LNCaP clone FGC (cell line): ENCODE measurements around the gene PTPN14.

Source experiments
- DNase-seq: peaks from one replicate; pipeline ENCODE4 v3.0.0-alpha.2; 2011; ENCODE audit warnings: low read depth
- H3K4me3 ChIP-seq: 2 replicates; pipeline ENCODE4 v1.5.1; 2011; ENCODE audit warnings: mild to moderate bottlenecking, low read depth, low read length, control low read depth
- CTCF ChIP-seq: IDR thresholded peaks from 2 replicates; pipeline ENCODE4 v1.5.1; 2012; ENCODE audit warnings: mild to moderate bottlenecking; ENCODE audit not compliant: control insufficient read depth, insufficient read depth; ENCODE audit errors: extremely low read depth

The PTPN14 gene

GRCh38 chr1:214541206-214541605 lies 10.2 kb downstream of the PTPN14 start:
- H3K4me3 ChIP-seq = no peak overlapping the region
- no peak for DNase-seq
- TF ChIP-seq CTCF = no peak

GRCh38 chr1:214540324-214540723 lies 11.1 kb downstream of the PTPN14 start:
- H3K4me3 ChIP-seq = no peak overlapping the region
- no peak for TF ChIP-seq CTCF
- DNase-seq = no peak

- no peak for TF ChIP-seq CTCF
- no peak for DNase-seq
- H3K4me3 ChIP-seq = no peak overlapping the region
Measured at GRCh38 chr1:214538496-214538895, 12.9 kb downstream of the PTPN14 start.

GRCh38 chr1:214537872-214538473 lies 13.4 kb downstream of the PTPN14 start:
- no peak for TF ChIP-seq CTCF
- no peak overlapping the region for H3K4me3 ChIP-seq
- DNase-seq = no peak

- no peak for DNase-seq
- no peak overlapping the region for H3K4me3 ChIP-seq
- no peak for TF ChIP-seq CTCF
Measured at GRCh38 chr1:214537219-214537618, 14.2 kb downstream of the PTPN14 start.

GRCh38 chr1:214532070-214532469 lies 19.3 kb downstream of the PTPN14 start:
- TF ChIP-seq CTCF = no peak
- DNase-seq = no peak
- H3K4me3 ChIP-seq = no peak overlapping the region

GRCh38 chr1:214525535-214526019 lies 25.8 kb downstream of the PTPN14 start:
- no peak overlapping the region for H3K4me3 ChIP-seq
- TF ChIP-seq CTCF = no peak
- DNase-seq = no peak
